NCI-H2171 treated with DMSO at 0.1 percent for 48 hours (cell line): ENCODE measurements around the gene NEB.
"Not testable (repeated sequence)": the region's sequence is repeated elsewhere in the genome, so short reads cannot be mapped to it uniquely, and the experiment has no call there.

ENCODE experiments used
- DNase-seq: peaks from one replicate; lab custom pipeline; 2025; lab: John Stamatoyannopoulos, UW

Gene NEB

DNA sequence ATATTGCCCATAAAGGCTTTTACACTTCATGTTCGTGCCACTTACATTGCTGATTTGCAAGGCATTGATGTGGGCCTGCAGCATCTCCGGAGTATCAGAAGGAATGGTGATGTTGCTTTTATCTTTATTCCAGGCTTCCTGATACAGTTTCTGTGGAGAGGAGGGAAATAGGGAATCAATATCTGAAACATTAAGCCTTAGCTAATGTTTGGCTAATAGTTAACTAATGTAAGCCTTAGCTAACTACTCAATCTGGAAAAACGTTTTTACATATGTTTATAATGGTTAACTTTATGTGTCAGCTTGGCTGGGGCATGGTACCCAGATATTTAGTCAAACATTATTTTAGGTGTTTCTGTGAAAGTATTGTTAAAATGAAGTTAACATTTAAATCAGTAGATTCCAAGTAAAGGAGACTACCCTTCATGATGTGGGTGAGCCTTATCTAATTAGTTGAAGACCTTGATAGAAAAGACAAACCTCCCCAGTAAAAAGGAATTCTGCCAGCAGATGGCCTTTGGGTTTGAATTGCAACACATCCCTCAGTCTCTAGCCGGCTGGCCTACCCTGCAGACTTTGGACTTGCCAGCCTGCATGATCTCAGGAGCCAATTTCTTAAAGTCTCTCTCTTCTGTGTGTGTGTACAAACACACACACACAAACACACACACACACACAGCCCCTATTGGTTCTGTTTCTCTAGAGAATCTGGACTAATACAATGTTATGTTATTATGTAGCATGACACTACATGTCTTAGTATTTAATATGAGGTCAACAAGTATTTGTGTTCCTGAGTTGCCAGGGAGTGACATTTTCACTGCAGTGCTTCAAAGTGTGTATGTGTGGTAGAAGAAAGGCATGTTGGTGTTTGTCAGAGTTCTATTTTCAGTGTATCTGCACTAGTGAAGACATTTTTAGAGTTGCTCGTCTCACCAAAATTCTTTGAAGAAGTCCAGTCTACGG is 126.5 kb downstream of the NEB start:
- not testable (repeated sequence) for DNase-seq

DNA sequence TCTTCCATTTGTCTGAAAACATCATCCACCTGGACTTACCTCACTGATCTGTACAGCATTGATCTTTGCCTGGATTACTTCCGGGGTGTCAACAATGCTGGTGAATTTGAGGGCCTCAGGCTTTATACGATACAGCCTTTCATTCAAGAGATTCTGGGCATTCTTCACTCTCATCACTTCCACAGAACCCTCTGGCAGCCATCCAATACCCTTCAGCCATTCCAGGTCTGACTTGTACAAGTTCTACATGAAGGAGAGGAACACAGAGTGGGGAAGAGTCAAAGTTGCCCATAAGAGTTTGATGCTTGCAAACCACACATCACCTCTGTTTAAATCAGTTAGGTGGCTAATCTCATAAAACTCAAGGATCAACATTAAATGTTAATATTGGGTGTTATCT is 130.7 kb downstream of the NEB start:
- not testable (repeated sequence) for DNase-seq

DNA sequence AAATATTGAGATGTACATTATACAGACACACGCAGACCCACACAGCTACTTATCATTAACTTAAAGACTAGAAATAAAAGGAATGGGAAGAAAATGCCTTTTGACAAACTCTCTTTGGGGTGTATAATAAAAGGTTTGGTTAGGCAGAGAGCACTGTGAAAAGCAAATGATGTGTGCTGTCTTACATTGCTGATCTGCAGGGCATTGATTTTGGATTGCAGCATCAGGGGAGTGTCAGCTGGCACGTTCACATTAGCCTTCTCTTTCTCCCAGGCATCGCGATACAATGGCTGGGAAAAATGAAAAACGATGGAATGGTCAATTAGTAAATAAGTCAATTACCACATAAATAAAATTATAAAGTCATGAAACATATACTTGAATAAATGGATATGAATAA is 131.9 kb downstream of the NEB start:
- DNase-seq, result not testable (repeated sequence)

DNA sequence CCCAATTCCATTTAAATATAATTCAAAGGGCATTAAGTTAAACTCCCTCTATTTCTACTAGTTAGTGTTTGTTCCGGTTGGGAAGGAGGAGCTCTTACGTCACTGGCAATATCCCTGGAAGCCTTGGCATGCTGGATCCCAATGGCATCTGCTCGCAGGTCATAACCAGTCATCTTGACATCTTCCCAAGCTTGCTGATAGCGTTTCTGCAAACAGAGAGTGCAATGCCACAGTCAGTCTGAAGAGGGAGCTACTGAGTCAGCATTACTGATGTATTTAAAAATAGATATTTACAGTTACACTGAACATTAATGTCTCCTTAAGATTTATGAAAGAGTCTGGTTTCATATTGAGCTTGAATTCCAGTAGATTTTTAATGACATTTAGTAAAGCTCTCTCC is 132.5 kb downstream of the NEB start:
- DNase-seq, result not testable (repeated sequence)

DNA sequence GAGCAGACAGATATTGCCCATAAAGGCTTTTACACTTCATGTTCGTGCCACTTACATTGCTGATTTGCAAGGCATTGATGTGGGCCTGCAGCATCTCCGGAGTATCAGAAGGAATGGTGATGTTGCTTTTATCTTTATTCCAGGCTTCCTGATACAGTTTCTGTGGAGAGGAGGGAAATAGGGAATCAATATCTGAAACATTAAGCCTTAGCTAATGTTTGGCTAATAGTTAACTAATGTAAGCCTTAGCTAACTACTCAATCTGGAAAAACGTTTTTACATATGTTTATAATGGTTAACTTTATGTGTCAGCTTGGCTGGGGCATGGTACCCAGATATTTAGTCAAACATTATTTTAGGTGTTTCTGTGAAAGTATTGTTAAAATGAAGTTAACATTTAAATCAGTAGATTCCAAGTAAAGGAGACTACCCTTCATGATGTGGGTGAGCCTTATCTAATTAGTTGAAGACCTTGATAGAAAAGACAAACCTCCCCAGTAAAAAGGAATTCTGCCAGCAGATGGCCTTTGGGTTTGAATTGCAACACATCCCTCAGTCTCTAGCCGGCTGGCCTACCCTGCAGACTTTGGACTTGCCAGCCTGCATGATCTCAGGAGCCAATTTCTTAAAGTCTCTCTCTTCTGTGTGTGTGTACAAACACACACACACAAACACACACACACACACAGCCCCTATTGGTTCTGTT is 137.2 kb downstream of the NEB start:
- not testable (repeated sequence) for DNase-seq

DNA sequence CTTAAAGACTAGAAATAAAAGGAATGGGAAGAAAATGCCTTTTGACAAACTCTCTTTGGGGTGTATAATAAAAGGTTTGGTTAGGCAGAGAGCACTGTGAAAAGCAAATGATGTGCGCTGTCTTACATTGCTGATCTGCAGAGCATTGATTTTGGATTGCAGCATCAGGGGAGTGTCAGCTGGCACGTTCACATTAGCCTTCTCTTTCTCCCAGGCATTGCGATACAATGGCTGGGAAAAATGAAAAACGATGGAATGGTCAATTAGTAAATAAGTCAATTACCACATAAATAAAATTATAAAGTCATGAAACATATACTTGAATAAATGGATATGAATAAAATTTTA is 142.4 kb downstream of the NEB start:
- not testable (repeated sequence) for DNase-seq

DNA sequence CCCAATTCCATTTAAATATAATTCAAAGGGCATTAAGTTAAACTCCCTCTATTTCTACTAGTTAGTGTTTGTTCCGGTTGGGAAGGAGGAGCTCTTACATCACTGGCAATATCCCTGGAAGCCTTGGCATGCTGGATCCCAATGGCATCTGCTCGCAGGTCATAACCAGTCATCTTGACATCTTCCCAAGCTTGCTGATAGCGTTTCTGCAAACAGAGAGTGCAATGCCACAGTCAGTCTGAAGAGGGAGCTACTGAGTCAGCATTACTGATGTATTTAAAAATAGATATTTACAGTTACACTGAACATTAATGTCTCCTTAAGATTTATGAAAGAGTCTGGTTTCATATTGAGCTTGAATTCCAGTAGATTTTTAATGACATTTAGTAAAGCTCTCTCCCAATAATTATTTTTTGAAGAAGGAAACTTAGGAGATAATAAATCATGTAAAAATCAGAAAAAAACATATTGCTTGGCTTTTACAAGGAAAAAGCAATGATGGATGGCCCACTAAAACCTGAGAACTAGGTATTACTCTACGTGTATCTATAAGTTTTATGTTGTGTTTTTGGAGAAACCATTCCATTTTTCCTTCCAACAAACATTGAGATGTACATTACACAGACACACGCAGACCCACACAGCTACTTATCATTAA is 142.9 kb downstream of the NEB start:
- not testable (repeated sequence) for DNase-seq

DNA sequence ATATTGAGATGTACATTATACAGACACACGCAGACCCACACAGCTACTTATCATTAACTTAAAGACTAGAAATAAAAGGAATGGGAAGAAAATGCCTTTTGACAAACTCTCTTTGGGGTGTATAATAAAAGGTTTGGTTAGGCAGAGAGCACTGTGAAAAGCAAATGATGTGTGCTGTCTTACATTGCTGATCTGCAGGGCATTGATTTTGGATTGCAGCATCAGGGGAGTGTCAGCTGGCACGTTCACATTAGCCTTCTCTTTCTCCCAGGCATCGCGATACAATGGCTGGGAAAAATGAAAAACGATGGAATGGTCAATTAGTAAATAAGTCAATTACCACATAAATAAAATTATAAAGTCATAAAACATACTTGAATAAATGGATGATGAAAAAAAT is 153.0 kb downstream of the NEB start:
- not testable (repeated sequence) for DNase-seq

DNA sequence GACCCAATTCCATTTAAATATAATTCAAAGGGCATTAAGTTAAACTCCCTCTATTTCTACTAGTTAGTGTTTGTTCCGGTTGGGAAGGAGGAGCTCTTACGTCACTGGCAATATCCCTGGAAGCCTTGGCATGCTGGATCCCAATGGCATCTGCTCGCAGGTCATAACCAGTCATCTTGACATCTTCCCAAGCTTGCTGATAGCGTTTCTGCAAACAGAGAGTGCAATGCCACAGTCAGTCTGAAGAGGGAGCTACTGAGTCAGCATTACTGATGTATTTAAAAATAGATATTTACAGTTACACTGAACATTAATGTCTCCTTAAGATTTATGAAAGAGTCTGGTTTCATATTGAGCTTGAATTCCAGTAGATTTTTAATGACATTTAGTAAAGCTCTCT is 153.6 kb downstream of the NEB start:
- DNase-seq, result not testable (repeated sequence)

DNA sequence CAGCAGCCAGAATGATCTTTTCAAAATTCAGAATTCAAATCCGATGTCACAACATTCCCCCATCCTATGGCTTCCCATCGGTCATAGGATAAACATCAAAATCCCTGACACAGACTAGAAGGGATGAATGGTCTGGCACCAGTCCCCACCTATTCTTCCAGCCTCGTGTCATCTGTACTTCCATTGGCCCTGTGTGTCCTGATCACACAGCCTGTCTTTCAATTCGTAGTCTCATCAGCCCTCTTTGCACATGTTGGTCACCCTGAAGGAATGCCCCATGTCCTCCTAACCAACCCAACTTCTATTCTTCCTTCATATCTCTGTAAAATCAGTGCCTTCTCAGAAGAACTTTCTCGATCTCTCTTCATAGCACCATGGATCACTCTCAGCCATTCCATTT is 157.2 kb downstream of the NEB start:
- DNase-seq, result no peak

DNA sequence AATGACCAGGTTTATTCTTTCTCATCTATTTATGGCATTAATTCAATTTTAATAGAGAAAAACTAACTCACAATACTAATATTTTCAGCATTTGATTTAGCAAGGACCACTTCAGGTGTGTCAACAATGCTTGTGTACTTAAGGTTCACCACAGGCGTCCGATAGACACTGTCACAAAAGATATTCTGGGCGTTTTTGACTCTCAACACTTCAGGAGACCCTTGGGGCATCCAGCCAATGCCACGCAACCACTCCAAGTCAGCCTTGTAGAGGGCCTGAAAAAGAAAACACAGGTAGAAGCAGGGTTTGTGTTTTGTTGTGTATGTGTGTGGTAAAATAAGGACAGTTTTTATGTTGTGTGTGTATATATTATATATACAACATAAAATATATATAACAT is 158.2 kb downstream of the NEB start:
- DNase-seq, result no peak

DNA sequence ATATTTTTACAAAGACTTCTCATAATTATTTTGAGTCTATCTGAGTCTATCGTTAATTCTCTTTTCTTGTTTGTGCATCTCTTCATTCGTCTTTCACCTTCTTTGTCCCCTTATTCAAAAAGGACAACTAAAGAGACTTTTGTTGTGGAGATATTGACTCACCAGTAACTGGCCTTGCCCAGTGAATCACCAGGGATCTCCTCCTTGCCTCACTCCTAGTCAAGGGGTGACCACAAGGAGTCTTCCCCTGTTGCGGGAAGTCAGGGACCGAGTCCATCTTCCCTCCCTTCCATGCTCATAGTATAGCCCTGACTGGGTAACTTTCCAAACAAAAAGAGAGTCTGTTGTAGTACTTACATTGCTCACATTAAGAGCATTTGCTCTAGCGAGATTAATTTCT is 158.9 kb downstream of the NEB start:
- no peak for DNase-seq

DNA sequence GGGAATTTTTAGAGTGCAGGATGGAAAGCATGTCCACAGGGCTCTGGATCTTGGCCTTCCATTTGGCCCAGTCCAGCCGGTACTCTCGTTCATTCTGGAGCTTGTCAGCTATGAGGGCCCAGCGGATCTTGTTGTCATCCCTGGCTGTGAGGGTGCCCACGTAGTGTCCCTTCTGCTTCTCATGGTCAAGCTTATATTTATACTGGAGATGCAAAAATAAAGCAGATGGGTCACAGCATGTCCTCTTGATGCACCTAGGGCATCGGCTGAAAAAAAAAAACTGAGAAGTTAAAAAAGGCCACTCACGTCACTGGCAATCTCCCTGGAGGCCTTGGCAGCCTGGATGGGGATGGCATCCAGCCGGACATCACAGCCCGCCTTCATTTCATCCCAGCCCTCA is 164.1 kb downstream of the NEB start:
- DNase-seq, result no peak

DNA sequence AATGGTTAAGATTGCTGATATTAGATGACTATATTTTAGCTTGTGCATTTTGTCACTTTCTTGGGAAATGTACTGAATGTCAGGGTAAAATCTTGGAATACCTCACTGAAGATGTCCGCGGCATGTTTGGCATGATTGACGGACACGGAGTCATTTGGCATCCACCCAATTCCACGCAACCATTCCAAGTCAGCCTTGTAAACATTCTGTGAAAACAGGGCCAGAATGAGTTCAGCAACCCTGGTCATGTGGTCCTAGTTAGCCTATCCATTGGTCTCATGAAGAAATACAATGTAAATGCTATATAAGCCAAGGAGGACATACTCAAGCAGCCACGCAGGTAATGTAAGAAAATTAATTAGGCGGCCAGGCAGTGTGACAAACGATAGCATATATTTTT is 165.1 kb downstream of the NEB start:
- DNase-seq, result no peak

DNA sequence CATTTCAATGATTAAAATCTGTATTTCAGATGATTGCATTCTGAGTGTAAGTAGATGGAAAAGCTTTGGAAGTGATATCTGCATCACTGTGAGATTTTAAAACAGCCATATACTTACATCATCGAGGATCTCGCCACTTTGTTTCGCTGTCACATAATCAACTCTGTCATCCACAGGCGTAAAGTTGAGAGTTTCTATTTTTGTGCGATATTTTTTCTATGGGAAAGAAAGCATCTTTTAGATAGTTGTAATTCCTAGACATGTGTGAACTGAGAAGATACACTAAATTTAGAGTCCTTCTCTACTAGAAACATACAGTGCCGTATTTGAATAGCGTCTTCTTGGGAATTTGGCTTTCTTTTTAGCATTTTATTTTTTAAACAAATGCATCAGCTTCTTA is 165.8 kb downstream of the NEB start:
- no peak for DNase-seq

DNA sequence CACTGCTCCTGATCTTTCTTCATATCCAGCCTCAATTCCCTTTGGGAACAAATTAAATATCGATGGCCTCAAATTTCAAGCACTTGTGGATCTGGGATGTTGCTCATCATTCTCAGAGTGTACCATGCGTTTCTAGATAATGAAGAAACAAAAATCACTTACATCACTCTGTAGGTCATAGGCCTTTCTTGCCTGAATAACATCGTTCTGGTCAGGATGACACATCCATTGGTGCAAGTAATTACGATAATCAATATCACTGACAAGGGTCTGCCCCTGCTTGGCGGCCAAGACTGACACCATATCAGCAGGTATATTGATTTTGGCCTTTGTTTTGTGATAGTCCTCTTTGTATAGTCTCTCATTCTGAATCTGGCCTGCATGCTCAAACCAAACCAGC is 167.3 kb downstream of the NEB start:
- no peak for DNase-seq

DNA sequence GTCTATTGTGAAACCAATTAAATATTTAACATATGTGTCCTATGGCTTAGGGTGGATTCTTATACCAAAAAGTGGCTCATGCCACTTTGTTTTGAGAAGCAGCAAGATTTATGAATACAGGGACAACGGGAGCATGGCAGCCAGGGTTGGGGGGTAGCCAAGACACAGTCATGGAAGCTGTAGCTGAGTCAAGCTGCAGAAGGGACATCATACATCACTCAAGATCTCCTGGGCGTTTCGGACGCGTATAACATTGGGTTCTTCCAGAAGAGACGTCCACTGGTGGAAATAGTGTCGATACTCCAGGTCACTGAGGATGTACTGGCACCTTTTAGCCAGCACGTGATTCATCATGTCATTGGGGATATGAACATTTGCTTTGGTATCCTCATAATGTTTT is 171.9 kb downstream of the NEB start:
- no peak for DNase-seq

DNA sequence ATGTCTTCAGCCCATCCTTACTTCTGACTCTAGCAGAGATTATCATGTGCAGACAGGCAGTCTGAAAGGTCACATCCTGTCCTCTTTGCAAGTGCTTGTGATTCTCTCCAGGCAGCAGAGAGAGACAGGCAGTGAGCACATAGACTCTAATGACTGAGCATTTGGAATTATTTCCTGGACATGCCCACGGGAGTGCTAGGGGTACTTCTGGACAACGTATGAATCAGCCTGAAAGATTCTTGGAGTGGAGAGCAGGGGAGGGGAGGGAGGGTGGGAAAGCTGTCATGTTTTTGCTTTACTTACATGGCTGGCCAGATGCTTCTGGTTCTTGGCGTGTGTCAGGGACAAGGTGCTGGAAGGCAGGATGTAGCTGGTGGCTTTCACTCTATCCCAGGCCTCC is 174.0 kb downstream of the NEB start:
- DNase-seq, result no peak

DNA sequence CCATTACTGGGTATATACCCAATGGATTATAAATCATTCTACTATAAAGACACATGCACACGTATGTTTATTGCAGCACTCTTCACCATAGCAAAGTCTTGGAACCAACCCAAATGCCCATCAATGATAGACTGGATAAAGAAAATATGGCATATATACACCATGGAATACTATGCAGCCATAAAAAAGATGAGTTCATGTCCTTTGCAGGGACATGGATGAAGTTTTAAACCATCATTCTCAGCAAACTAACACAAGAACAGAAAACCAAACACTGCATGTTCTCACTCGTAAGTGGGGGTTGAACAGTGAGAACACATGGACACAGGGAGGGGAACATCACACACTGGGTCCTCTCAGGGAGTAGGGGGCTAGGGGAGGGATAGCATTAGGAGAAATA is 174.8 kb downstream of the NEB start:
- not testable (repeated sequence) for DNase-seq

DNA sequence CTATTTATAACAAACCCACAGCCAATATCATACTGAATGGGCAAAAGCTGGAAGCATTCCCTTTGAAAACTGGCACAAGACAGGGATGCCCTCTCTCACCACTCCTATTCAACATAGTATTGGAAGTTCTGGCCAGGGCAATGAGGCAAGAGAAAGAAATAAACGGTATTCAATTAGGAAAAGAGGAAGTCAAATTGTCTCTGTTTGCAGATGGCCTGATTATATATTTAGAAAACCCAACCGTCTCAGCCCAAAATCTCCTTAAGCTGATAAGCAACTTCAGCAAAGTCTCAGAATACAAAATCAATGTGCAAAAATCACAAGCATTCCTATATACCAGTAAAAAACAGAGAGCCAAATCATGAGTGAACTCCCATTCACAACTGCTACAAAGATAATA is 176.4 kb downstream of the NEB start:
- not testable (repeated sequence) for DNase-seq

DNA sequence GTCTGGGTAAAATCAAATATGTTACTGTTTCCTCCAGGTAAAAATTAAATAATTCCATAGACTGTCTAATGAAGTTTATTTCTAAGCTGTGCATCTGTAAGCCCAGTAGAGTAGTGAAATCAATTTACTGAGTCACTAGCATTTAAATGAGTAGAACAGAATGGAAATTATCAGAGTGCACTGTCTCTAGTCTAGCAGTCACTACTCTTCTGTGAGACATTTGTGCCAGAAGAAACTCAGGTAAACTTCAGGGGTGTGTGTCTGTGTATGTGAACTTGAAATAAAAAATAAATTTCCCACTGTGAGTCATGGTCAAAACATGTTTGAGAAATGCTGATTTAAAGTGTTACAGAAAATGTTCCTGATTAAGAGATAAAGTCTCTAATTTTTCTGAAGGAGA is 178.2 kb downstream of the NEB start:
- DNase-seq, result no peak

DNA sequence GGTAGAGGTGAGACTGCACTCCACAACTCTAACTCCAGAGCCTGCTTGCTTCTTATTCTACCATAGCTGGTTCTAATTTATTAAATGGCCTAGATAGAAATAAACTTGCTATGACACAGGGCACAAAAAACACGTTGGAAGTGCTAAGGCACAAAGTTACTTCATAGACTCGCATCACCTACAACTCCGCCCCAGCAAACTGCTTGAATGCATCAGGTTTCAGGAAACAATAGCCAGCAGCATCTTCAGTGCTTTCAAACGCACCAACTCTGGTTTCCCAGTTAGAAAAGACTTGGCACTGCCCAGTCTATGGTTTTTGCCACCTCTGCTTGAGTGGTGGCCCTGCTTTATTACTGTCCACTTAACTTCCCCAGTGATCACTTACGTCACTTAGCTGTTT is 182.0 kb downstream of the NEB start:
- no peak for DNase-seq

DNA sequence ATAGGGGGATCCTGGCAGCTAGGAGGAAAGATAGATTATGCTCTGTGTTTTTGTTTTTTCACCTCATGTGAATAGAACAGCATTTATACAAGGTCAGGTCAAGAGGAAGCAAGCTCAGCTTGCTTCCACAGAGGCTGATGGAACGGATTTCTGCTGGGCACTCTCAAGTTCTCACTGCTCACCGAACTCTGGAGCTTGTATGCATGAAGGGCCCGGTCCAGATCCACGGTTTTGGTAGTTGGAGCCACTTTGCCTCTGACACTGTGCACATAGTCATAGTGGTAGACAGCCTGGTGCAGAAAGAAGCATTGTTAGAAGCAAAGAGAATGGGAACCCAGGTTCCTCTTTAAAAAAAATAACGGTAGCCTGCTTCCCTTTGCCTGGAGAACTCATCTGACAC is 182.7 kb downstream of the NEB start:
- no peak for DNase-seq
